ENCODE data around the gene CPD.

The CPD gene

DNA sequence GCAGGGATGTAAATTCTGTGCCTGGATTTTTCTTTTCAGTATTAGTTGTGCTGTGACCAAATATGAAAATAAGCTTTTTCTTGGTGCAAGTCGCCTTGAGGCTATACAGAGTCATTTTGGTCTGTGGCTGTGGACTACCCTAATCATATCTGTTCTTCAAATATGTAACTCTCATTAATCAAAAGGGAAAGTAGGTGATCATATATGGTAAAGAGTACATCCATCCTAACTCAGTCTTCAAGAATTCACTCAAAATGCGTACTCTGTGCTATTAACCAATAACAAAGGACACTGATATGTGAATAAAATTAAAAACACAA lies 2.6 kb downstream of the CPD start:
- Histone ChIP-seq H3K36me3 (ENCODE audit: insufficient read depth, low read length) (peaks cover 14% of the 10 kb centered on the region), H3K4me3 (ENCODE audit: low read length) (peak overlapping the region; percentile 87), H2AFZ (ENCODE audit: low read depth, low read length) (no peak overlapping the region), H3K9me3 (ENCODE audit: low read length) (no peaks in the 10 kb centered on the region), H3K27me3 (ENCODE audit: insufficient read depth, low read length) (no peaks in the 10 kb centered on the region), H3K4me1 (ENCODE audit: insufficient read depth, low read length) (peaks cover 44% of the 10 kb centered on the region)

DNA sequence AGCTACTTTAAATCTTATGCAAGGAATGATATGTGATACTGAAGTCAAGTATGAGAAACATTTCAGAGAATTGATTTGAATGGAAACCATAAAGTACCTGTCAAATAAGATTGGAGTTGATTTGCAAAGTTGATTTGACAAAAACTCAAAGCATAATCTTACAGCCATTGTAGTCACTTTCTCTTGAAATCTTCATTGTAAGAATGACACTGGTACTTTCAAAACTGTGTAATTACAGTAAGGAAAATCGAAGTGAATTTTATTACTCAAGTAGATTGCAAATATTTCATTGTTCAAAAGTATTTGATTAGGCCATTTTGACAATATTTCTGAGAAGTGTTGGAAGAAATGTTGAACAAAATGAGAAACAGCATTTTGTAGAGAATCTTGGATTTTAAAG lies 3.6 kb downstream of the CPD start:
- peaks cover 22% of the 10 kb centered on the region for H3K36me3 ChIP-seq (ENCODE audit: insufficient read depth, low read length)
- H3K27me3 ChIP-seq (ENCODE audit: insufficient read depth, low read length): no peaks in the 10 kb centered on the region
- H3K9me3 ChIP-seq (ENCODE audit: low read length): no peaks in the 10 kb centered on the region
- H2AFZ ChIP-seq (ENCODE audit: low read depth, low read length): no peak overlapping the region
- no peak overlapping the region for H3K4me3 ChIP-seq (ENCODE audit: low read length)
- peaks cover 34% of the 10 kb centered on the region for H3K4me1 ChIP-seq (ENCODE audit: insufficient read depth, low read length)

GRCh38 chr17:30388321-30389179 lies 9.8 kb downstream of the CPD start:
- no peak overlapping the region for H2AFZ ChIP-seq (ENCODE audit: low read depth, low read length)
- no peaks in the 10 kb centered on the region for H3K27me3 ChIP-seq (ENCODE audit: insufficient read depth, low read length)
- H3K4me1 ChIP-seq (ENCODE audit: insufficient read depth, low read length): no peaks in the 10 kb centered on the region
- H3K4me3 ChIP-seq (ENCODE audit: low read length): no peak overlapping the region
- H3K9me3 ChIP-seq (ENCODE audit: low read length): peaks cover 2% of the 10 kb centered on the region
- H3K36me3 ChIP-seq (ENCODE audit: insufficient read depth, low read length): peaks cover 51% of the 10 kb centered on the region

- no peaks in the 10 kb centered on the region for H3K4me1 ChIP-seq (ENCODE audit: insufficient read depth, low read length)
- H3K4me3 ChIP-seq (ENCODE audit: low read length): no peak overlapping the region
- H2AFZ ChIP-seq (ENCODE audit: low read depth, low read length): no peak overlapping the region
- peaks cover 51% of the 10 kb centered on the region for H3K36me3 ChIP-seq (ENCODE audit: insufficient read depth, low read length)
- H3K9me3 ChIP-seq (ENCODE audit: low read length): peaks cover 2% of the 10 kb centered on the region
- H3K27me3 ChIP-seq (ENCODE audit: insufficient read depth, low read length): no peaks in the 10 kb centered on the region
These were observed 11.1 kb downstream of the CPD start for GRCh38 chr17:30389756-30390300.

DNA sequence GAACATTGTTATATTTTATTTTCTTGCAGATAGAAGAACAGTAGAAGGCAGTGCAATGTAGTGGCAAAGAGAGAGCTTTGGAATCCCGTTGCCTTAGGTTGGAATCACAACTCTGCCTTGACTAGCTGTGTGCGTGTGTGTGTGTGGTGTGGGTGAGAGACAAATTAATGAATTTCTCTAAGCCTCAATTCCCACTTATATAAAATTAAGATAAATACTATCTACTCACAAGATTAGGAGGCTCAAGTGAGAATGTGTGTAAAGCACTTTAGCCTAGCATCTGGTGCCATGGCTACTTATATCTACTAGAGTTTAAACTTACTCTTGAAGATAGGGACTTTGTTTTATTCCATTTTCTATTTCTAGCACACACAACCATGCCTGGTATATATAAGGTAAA lies 12.8 kb downstream of the CPD start:
- peaks cover 35% of the 10 kb centered on the region for H3K36me3 ChIP-seq (ENCODE audit: insufficient read depth, low read length)
- no peaks in the 10 kb centered on the region for H3K27me3 ChIP-seq (ENCODE audit: insufficient read depth, low read length)
- H3K4me1 ChIP-seq (ENCODE audit: insufficient read depth, low read length): no peaks in the 10 kb centered on the region
- H3K9me3 ChIP-seq (ENCODE audit: low read length): peaks cover 2% of the 10 kb centered on the region
- H2AFZ ChIP-seq (ENCODE audit: low read depth, low read length): no peak overlapping the region
- H3K4me3 ChIP-seq (ENCODE audit: low read length): no peak overlapping the region

GRCh38 chr17:30393491-30393890 lies 14.8 kb downstream of the CPD start:
- H3K9me3 ChIP-seq (ENCODE audit: low read length): peaks cover 2% of the 10 kb centered on the region
- H3K36me3 ChIP-seq (ENCODE audit: insufficient read depth, low read length): peaks cover 18% of the 10 kb centered on the region
- no peaks in the 10 kb centered on the region for H3K27me3 ChIP-seq (ENCODE audit: insufficient read depth, low read length)
- H3K4me3 ChIP-seq (ENCODE audit: low read length): no peak overlapping the region
- H2AFZ ChIP-seq (ENCODE audit: low read depth, low read length): no peak overlapping the region
- no peaks in the 10 kb centered on the region for H3K4me1 ChIP-seq (ENCODE audit: insufficient read depth, low read length)

- Histone ChIP-seq H3K4me1 (ENCODE audit: insufficient read depth, low read length) (no peaks in the 10 kb centered on the region), H3K36me3 (ENCODE audit: insufficient read depth, low read length) (peaks cover 16% of the 10 kb centered on the region), H3K4me3 (ENCODE audit: low read length) (no peak overlapping the region), H3K27me3 (ENCODE audit: insufficient read depth, low read length) (no peaks in the 10 kb centered on the region), H3K9me3 (ENCODE audit: low read length) (peaks cover 2% of the 10 kb centered on the region), H2AFZ (ENCODE audit: low read depth, low read length) (no peak overlapping the region)
These were observed 15.5 kb downstream of the CPD start for GRCh38 chr17:30393911-30394867.

- Histone ChIP-seq H3K4me1 (ENCODE audit: insufficient read depth, low read length) (no peaks in the 10 kb centered on the region), H3K4me3 (ENCODE audit: low read length) (no peak overlapping the region), H2AFZ (ENCODE audit: low read depth, low read length) (no peak overlapping the region), H3K27me3 (ENCODE audit: insufficient read depth, low read length) (no peaks in the 10 kb centered on the region), H3K36me3 (ENCODE audit: insufficient read depth, low read length) (peaks cover 9% of the 10 kb centered on the region), H3K9me3 (ENCODE audit: low read length) (peaks cover 1% of the 10 kb centered on the region)
These were observed 16.8 kb downstream of the CPD start for GRCh38 chr17:30395398-30396022.

- H3K4me3 ChIP-seq (ENCODE audit: low read length): no peak overlapping the region
- no peak overlapping the region for H2AFZ ChIP-seq (ENCODE audit: low read depth, low read length)
- H3K27me3 ChIP-seq (ENCODE audit: insufficient read depth, low read length): no peaks in the 10 kb centered on the region
- H3K36me3 ChIP-seq (ENCODE audit: insufficient read depth, low read length): peaks cover 6% of the 10 kb centered on the region
- no peaks in the 10 kb centered on the region for H3K9me3 ChIP-seq (ENCODE audit: low read length)
- no peaks in the 10 kb centered on the region for H3K4me1 ChIP-seq (ENCODE audit: insufficient read depth, low read length)
These were observed 17.4 kb downstream of the CPD start for GRCh38 chr17:30396129-30396528.

GRCh38 chr17:30396612-30397011 lies 17.9 kb downstream of the CPD start:
- no peak overlapping the region for H3K4me3 ChIP-seq (ENCODE audit: low read length)
- no peaks in the 10 kb centered on the region for H3K4me1 ChIP-seq (ENCODE audit: insufficient read depth, low read length)
- no peaks in the 10 kb centered on the region for H3K9me3 ChIP-seq (ENCODE audit: low read length)
- H2AFZ ChIP-seq (ENCODE audit: low read depth, low read length): no peak overlapping the region
- no peaks in the 10 kb centered on the region for H3K27me3 ChIP-seq (ENCODE audit: insufficient read depth, low read length)
- peaks cover 3% of the 10 kb centered on the region for H3K36me3 ChIP-seq (ENCODE audit: insufficient read depth, low read length)

DNA sequence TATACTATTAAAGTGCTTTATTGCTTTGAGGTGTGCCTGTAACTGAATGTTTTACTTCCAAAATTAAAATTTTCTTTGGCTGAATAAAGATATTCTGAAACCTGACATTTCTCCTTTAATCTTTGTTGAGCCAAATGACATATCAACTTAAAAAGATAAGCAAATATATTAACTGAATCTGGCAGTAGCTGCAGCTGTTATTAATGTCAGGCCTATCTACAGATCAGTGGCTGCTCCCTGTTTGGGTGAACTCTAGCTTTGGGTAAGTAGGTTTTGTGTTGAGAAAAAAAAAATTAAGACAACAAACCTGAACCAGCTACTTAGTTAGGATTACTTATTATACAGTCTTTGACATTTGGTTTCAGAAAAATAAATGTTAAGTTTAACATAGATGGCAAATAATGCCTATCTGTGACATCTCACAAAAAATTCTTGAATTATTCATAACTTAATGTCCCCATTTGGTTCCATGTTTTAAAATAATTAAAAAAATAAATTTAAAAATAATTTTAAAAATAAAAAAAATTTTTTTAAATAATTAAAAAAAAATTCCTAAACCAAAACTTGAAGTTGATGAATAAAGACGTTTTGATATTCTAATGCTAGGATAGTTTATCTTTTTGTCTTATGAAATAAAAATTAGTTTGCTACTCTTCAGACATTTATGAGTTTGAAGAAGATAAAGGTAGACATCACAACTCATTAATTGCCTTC lies 19.8 kb downstream of the CPD start:
- Histone ChIP-seq H2AFZ (ENCODE audit: low read depth, low read length) (no peak overlapping the region), H3K4me1 (ENCODE audit: insufficient read depth, low read length) (no peaks in the 10 kb centered on the region), H3K27me3 (ENCODE audit: insufficient read depth, low read length) (no peaks in the 10 kb centered on the region), H3K4me3 (ENCODE audit: low read length) (no peak overlapping the region), H3K36me3 (ENCODE audit: insufficient read depth, low read length) (peaks cover 9% of the 10 kb centered on the region), H3K9me3 (ENCODE audit: low read length) (no peaks in the 10 kb centered on the region)

- no peaks in the 10 kb centered on the region for H3K27me3 ChIP-seq (ENCODE audit: insufficient read depth, low read length)
- H3K36me3 ChIP-seq (ENCODE audit: insufficient read depth, low read length): peaks cover 10% of the 10 kb centered on the region
These were observed 22.4 kb downstream of the CPD start for GRCh38 chr17:30401097-30401496.

More at GRCh38 chr17:30401097-30401496, 22.4 kb downstream of the CPD start:
- Histone ChIP-seq H2AFZ (ENCODE audit: low read depth, low read length) (no peak overlapping the region), H3K9me3 (ENCODE audit: low read length) (no peaks in the 10 kb centered on the region), H3K4me1 (ENCODE audit: insufficient read depth, low read length) (peaks cover 3% of the 10 kb centered on the region), H3K4me3 (ENCODE audit: low read length) (no peak overlapping the region)
